ENCODE data around the gene ATXN8OS.

DNA sequence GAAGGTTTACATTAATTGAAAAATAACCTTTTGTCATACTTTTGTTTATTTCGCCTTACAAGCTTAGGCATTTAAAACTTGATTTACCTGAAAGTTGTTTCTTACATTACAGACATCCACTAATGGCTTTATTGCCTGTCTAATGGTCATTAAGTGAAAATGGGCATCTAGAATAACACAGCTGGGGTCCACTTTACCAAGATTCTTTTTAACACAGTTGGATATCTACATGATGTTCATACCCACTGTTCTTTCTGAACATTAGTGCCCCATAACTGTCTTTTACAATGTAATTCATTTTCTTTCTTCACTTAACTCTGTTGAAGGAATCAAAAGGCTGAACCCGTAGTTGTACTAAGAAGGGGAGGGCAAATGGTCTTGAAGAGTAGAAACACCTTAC is 20.5 kb downstream of the ATXN8OS start:
- no peak for TF ChIP-seq ZFP3 (CRISPR knock-in tag; IDR thresholded peaks at IDR 0.05)
- TF ChIP-seq BACH2 (CRISPR knock-in tag; IDR thresholded peaks at IDR 0.05; ENCODE audit: borderline replicate concordance) = no peak
- no peak for TF ChIP-seq TOX (CRISPR knock-in tag; IDR thresholded peaks at IDR 0.05; ENCODE audit: borderline replicate concordance)
- no peak for TF ChIP-seq OSR1 (CRISPR knock-in tag; IDR thresholded peaks at IDR 0.05)
- TF ChIP-seq, protein P1, sequence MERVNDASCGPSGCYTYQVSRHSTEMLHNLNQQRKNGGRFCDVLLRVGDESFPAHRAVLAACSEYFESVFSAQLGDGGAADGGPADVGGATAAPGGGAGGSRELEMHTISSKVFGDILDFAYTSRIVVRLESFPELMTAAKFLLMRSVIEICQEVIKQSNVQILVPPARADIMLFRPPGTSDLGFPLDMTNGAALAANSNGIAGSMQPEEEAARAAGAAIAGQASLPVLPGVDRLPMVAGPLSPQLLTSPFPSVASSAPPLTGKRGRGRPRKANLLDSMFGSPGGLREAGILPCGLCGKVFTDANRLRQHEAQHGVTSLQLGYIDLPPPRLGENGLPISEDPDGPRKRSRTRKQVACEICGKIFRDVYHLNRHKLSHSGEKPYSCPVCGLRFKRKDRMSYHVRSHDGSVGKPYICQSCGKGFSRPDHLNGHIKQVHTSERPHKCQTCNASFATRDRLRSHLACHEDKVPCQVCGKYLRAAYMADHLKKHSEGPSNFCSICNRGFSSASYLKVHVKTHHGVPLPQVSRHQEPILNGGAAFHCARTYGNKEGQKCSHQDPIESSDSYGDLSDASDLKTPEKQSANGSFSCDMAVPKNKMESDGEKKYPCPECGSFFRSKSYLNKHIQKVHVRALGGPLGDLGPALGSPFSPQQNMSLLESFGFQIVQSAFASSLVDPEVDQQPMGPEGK (CRISPR knock-in tag; IDR thresholded peaks at IDR 0.05; ENCODE audit: borderline replicate concordance) = no peak
- no peak for TF ChIP-seq ARNTL (CRISPR knock-in tag; IDR thresholded peaks at IDR 0.05; ENCODE audit: borderline replicate concordance, low read depth)
- TF ChIP-seq, protein P2, sequence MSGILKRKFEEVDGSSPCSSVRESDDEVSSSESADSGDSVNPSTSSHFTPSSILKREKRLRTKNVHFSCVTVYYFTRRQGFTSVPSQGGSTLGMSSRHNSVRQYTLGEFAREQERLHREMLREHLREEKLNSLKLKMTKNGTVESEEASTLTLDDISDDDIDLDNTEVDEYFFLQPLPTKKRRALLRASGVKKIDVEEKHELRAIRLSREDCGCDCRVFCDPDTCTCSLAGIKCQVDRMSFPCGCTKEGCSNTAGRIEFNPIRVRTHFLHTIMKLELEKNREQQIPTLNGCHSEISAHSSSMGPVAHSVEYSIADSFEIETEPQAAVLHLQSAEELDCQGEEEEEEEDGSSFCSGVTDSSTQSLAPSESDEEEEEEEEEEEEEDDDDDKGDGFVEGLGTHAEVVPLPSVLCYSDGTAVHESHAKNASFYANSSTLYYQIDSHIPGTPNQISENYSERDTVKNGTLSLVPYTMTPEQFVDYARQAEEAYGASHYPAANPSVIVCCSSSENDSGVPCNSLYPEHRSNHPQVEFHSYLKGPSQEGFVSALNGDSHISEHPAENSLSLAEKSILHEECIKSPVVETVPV (CRISPR knock-in tag; IDR thresholded peaks at IDR 0.05) = no peak
- TF ChIP-seq PPARA (CRISPR knock-in tag; IDR thresholded peaks at IDR 0.05; ENCODE audit: borderline replicate concordance) = no peak
- TF ChIP-seq CSDC2 (CRISPR knock-in tag; IDR thresholded peaks at IDR 0.05) = no peak
- TF ChIP-seq, protein P3, sequence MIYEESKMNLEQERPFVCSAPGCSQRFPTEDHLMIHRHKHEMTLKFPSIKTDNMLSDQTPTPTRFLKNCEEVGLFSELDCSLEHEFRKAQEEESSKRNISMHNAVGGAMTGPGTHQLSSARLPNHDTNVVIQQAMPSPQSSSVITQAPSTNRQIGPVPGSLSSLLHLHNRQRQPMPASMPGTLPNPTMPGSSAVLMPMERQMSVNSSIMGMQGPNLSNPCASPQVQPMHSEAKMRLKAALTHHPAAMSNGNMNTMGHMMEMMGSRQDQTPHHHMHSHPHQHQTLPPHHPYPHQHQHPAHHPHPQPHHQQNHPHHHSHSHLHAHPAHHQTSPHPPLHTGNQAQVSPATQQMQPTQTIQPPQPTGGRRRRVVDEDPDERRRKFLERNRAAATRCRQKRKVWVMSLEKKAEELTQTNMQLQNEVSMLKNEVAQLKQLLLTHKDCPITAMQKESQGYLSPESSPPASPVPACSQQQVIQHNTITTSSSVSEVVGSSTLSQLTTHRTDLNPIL (CRISPR knock-in tag; IDR thresholded peaks at IDR 0.05; ENCODE audit: low read depth) = no peak
- no peak for TF ChIP-seq RARB (CRISPR knock-in tag; IDR thresholded peaks at IDR 0.05)
- TF ChIP-seq, protein P4, sequence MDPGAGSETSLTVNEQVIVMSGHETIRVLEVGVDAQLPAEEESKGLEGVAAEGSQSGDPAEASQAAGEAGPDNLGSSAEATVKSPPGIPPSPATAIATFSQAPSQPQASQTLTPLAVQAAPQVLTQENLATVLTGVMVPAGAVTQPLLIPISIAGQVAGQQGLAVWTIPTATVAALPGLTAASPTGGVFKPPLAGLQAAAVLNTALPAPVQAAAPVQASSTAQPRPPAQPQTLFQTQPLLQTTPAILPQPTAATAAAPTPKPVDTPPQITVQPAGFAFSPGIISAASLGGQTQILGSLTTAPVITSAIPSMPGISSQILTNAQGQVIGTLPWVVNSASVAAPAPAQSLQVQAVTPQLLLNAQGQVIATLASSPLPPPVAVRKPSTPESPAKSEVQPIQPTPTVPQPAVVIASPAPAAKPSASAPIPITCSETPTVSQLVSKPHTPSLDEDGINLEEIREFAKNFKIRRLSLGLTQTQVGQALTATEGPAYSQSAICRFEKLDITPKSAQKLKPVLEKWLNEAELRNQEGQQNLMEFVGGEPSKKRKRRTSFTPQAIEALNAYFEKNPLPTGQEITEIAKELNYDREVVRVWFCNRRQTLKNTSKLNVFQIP (CRISPR knock-in tag; IDR thresholded peaks at IDR 0.05; ENCODE audit: borderline replicate concordance, low read depth) = no peak
